Mucosa of stomach (tissue), 1 donor: ENCODE results near the gene EFCAB11.

ENCODE experiments used
- H3K27me3 ChIP-seq: one replicate; pipeline ENCODE4 v1.7.0; 2013; ENCODE audit warnings: mild to moderate bottlenecking, low read length; ENCODE audit not compliant: control insufficient read depth, insufficient read depth
- H3K36me3 ChIP-seq: one replicate; pipeline ENCODE4 v1.7.0; 2013; ENCODE audit warnings: low read length; ENCODE audit not compliant: control insufficient read depth, insufficient read depth
- H3K4me1 ChIP-seq: one replicate; pipeline ENCODE4 v1.7.0; 2013; ENCODE audit warnings: mild to moderate bottlenecking, low read length; ENCODE audit not compliant: control insufficient read depth, insufficient read depth
- H3K4me3 ChIP-seq: one replicate; pipeline ENCODE4 v1.7.0; 2013; ENCODE audit warnings: low read length
- H3K9ac ChIP-seq: one replicate; pipeline ENCODE4 v1.7.0; 2013; ENCODE audit warnings: mild to moderate bottlenecking, low read length, moderate library complexity
- H3K9me3 ChIP-seq: one replicate; pipeline ENCODE4 v1.7.0; 2013; ENCODE audit warnings: mild to moderate bottlenecking, low read length, moderate library complexity; ENCODE audit not compliant: control insufficient read depth
- donor health status: Pancreatic carcinoma.

EFCAB11 gene

DNA sequence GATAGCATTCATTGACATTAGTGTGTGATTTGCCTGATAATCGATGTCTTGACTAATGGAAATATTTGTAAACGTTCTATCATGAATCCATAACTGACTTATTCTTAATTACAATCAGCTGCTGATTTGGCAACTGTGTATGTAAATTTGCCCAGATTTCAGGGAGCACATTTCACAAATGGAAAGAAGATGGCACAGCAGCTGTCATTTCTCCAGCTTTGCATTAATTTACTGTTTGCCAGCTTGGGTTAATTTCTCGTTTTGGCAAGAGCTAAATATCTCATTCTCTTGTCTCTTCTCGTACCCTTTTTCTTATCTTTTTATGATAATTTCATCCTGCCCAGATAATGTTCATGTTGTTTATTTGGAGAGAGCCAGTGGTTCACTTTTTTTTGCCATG is 24.1 kb upstream of the EFCAB11 start:
- no peaks in the 10 kb centered on the region for H3K27me3 ChIP-seq

DNA sequence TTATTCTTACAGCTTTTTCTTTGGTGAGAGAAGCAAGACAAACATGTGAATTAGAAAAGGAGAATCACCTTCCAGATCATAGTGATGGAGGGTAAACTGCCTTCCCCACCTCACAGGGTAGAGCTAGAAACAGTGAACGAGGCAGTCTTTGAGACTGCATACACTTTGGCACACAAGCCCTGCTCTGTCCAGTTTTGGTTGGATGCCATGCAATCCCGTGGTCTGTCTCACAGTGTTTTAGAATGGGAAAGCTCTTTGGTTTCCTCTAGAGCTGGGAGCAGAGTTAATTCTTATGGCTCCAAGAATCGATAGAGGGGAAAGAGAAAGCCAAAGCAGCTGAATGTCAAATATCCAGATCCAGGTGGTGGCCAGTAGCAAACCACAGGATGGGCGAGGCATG is 23.1 kb upstream of the EFCAB11 start:
- H3K27me3 ChIP-seq, result no peaks in the 10 kb centered on the region
- no peak overlapping the region for H3K4me3 ChIP-seq
- no peaks in the 10 kb centered on the region for H3K4me1 ChIP-seq
- H3K36me3 ChIP-seq, result no peaks in the 10 kb centered on the region
- no peaks in the 10 kb centered on the region for H3K9me3 ChIP-seq
- no peak overlapping the region for H3K9ac ChIP-seq

More for the DNA sequence above, 24.1 kb upstream of the EFCAB11 start:
- H3K36me3 ChIP-seq, result no peaks in the 10 kb centered on the region
- no peak overlapping the region for H3K9ac ChIP-seq
- H3K9me3 ChIP-seq, result no peaks in the 10 kb centered on the region
- H3K4me1 ChIP-seq, result no peaks in the 10 kb centered on the region
- no peak overlapping the region for H3K4me3 ChIP-seq

DNA sequence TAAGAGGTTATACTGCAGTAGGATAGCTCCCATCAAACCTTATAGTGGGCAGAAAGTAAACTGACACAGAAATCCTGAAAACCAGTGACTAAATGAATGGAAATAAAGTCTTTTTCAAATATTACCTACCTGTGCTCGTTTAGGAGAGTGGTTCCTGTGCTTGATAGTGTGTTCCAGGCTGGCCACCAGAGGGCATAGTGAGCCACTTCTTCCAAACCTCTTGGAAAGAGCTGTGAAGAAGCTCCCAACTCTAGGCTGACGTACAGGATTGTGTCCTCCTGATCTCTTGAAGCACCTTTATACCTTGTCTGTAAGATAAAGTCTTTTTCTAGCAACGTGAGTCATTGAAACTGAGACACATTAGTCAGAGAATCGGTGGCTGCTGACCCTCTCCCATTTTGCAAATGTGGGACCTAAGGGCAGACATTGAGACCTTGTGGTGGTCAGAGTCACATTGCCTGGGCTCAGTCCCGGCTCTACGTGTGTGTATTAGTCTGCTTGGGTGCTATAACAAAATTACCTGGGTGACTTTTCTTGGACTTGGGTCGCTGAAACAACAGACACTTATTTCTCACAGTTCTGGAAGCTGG is 18.8 kb upstream of the EFCAB11 start:
- H3K9ac ChIP-seq, result no peak overlapping the region
- H3K27me3 ChIP-seq, result no peaks in the 10 kb centered on the region
- no peaks in the 10 kb centered on the region for H3K36me3 ChIP-seq
- no peaks in the 10 kb centered on the region for H3K4me1 ChIP-seq
- no peaks in the 10 kb centered on the region for H3K9me3 ChIP-seq
- H3K4me3 ChIP-seq, result no peak overlapping the region

DNA sequence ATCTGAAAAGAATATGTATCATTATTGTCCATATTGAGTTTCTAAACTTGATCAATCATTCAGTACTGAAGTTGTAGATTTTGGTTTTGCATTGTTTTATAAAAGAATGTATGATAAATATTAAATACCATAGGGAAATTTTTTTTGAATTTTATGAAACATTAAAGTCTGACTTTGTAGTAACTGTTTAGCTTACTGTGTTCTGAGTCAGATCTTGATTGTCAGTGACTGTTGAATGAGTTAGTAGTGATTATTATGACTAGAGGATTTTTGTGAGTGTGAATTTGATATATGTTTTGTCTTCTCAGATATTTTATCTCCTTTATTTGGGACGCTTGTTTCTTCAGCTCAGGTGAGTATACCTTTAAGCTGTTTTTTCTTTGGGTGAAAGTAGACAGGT is 11.3 kb upstream of the EFCAB11 start:
- no peak overlapping the region for H3K4me3 ChIP-seq
- peaks cover 4% of the 10 kb centered on the region for H3K36me3 ChIP-seq
- H3K4me1 ChIP-seq, result no peaks in the 10 kb centered on the region
- H3K9ac ChIP-seq, result no peak overlapping the region
- H3K9me3 ChIP-seq, result no peaks in the 10 kb centered on the region
- H3K27me3 ChIP-seq, result no peaks in the 10 kb centered on the region

DNA sequence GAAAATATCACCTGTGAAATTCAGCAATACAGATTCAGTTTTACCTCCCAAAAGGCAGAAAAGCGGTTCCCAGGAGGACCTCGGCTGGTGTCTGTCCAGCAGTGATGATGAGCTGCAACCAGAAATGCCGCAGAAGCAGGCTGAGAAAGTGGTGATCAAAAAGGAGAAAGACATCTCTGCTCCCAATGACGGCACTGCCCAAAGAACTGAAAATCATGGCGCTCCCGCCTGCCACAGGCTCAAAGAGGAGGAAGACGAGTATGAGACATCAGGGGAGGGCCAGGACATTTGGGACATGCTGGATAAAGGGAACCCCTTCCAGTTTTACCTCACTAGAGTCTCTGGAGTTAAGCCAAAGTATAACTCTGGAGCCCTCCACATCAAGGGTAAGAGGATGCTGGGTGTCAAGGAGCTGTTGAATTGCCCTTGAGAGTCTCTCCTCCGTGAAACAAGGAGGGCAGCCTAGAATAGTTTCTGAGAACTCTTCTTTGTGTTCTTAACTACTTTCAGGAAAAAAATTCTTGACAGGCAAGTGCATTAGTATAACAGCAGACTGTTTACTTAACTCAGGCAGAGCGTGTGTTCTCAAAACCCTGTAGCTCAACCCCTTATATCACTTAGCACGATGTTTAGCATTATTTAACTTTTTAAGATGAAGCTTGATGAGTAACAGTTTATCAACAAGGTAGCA is 8.9 kb upstream of the EFCAB11 start:
- Histone ChIP-seq H3K36me3 (peaks cover 4% of the 10 kb centered on the region), H3K9me3 (no peaks in the 10 kb centered on the region), H3K4me3 (no peak overlapping the region), H3K9ac (no peak overlapping the region), H3K27me3 (no peaks in the 10 kb centered on the region), H3K4me1 (no peaks in the 10 kb centered on the region)

DNA sequence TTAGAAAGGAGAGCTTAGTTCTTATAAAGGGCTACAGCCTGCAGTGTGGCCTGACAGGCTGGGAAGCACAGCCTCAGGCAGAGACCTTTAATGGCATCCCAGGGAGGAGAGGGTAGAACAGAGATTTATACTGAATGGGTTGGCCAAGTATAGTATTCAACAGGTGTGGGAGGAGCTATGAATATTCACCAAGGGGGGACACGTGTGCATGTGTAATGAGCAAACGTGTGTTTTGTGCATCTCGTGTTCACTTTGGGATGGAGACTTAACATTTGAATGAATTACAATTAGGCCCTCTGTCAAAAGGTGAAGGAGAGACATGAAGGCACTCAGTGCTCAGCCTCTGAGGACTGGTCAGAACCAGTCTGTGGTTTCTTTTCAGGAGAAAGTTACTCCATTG is 6.4 kb upstream of the EFCAB11 start:
- Histone ChIP-seq H3K9ac (no peak overlapping the region), H3K27me3 (no peaks in the 10 kb centered on the region), H3K9me3 (no peaks in the 10 kb centered on the region), H3K4me3 (no peak overlapping the region), H3K36me3 (no peaks in the 10 kb centered on the region), H3K4me1 (peaks cover 14% of the 10 kb centered on the region)

DNA sequence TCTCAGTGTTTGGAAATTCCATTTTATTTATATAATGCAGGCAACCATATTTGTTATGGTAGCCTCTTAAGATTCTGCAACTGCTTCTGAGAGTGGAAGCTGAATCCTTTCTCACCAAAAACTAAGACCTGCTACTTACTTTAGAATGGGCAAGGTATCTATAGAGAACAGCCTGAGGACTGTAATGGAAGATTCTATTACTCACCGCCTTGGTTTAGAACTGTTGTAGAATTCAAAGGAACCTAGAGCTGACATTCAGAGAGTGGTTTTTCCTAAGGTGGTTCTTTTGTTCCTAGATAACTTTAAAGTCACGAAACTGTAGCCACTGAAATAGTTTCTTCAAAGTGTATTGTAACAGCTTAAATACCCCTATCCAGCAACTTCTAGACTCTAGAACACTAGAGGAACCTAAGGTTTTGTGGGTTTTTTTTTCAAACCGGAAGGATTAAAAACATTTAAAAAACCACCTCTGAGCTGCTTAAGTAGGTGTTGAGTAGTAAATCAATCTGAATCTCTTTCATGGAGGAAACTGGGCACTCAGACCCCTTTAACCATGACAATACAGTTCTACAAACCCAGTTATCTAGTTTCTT is 5.4 kb upstream of the EFCAB11 start:
- H3K36me3 ChIP-seq, result no peaks in the 10 kb centered on the region
- no peak overlapping the region for H3K9ac ChIP-seq
- no peak overlapping the region for H3K4me3 ChIP-seq
- peaks cover 14% of the 10 kb centered on the region for H3K4me1 ChIP-seq
- no peaks in the 10 kb centered on the region for H3K27me3 ChIP-seq
- no peaks in the 10 kb centered on the region for H3K9me3 ChIP-seq

DNA sequence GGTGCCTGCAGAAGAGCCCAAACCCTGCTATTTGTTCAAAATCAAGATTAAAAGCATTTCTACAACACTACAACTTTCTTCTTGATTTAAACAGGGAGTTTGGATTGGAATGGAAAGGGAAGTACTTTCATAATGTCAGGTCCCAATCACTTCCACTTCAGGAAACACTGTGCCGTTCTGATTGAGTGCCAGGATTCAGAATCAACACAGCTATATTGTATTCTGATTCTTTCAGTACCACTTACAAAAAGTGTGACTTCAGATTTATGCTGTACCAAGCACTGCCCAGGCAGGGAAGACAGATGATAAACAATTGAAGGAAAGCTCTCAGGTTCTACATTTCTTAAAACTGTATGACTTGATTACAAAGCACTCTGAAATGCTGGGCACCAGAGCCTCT is 4.4 kb upstream of the EFCAB11 start:
- Histone ChIP-seq H3K36me3 (no peaks in the 10 kb centered on the region), H3K27me3 (no peaks in the 10 kb centered on the region), H3K9ac (no peak overlapping the region), H3K9me3 (no peaks in the 10 kb centered on the region), H3K4me1 (peaks cover 14% of the 10 kb centered on the region), H3K4me3 (no peak overlapping the region)

DNA sequence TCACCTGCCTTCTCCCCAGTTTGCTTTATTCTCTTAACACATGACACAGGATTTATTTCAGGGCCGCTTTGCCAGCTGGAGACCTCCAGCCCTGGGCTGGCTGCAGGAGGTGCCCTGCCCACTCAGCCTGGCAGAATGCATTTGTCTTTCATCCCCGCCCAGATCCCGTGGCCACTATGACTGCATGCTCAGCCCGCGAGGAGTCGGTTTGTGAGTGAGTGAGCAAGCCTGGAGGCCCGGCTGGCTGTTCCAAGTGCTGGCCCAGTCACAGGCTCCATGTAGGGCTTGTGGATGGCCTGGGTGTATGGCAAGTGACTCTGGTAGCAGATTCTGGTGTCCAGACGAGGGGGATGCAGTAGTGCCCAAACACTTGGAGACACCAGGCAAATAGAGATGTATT is 3.3 kb upstream of the EFCAB11 start:
- no peak overlapping the region for H3K9ac ChIP-seq
- no peaks in the 10 kb centered on the region for H3K27me3 ChIP-seq
- H3K9me3 ChIP-seq, result no peaks in the 10 kb centered on the region
- H3K36me3 ChIP-seq, result no peaks in the 10 kb centered on the region
- peaks cover 14% of the 10 kb centered on the region for H3K4me1 ChIP-seq
- H3K4me3 ChIP-seq, result no peak overlapping the region

DNA sequence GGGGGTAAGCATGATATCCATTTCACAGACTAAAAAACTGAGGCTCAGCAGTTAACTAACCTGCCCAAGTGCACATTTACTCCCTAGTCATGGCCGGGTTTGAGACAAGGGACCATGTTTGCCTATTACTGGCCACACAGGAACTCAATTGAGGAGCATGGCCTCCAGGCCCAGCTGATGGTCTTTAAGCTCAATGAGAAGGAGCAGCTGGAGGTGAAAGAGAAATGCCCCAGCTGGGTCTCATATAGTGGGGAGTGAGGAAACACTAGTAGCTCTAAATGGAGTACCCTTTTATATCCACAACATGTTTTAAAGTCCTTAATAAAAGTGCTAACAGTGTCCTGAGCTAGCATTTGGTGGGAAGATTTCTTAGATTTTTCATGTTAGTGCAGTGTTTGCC is 2.8 kb upstream of the EFCAB11 start:
- Histone ChIP-seq H3K36me3 (no peaks in the 10 kb centered on the region), H3K9me3 (no peaks in the 10 kb centered on the region), H3K27me3 (no peaks in the 10 kb centered on the region), H3K9ac (no peak overlapping the region), H3K4me3 (no peak overlapping the region), H3K4me1 (peaks cover 14% of the 10 kb centered on the region)

DNA sequence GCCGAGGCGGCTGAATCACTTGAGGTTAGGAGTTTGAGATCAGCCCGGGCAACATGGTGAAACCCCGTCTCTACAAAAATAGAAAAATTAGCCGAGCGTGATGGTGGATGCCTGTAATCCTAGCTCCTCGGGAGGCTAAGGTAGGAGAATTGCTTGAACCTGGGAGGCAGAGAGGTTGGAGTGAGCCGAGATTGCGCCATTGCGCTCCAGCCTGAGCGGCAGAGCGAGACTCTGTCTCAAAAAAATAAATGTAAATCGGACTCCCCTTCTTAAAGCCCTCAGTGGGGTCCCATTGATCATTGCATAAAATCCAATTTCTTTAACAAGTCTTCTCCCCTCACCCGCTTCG is 2.1 kb upstream of the EFCAB11 start:
- peaks cover 14% of the 10 kb centered on the region for H3K4me1 ChIP-seq
- H3K9me3 ChIP-seq, result no peaks in the 10 kb centered on the region
- H3K9ac ChIP-seq, result peak overlapping the region; percentile 77
- H3K27me3 ChIP-seq, result no peaks in the 10 kb centered on the region
- H3K4me3 ChIP-seq, result peak overlapping the region; percentile 76
- no peaks in the 10 kb centered on the region for H3K36me3 ChIP-seq

DNA sequence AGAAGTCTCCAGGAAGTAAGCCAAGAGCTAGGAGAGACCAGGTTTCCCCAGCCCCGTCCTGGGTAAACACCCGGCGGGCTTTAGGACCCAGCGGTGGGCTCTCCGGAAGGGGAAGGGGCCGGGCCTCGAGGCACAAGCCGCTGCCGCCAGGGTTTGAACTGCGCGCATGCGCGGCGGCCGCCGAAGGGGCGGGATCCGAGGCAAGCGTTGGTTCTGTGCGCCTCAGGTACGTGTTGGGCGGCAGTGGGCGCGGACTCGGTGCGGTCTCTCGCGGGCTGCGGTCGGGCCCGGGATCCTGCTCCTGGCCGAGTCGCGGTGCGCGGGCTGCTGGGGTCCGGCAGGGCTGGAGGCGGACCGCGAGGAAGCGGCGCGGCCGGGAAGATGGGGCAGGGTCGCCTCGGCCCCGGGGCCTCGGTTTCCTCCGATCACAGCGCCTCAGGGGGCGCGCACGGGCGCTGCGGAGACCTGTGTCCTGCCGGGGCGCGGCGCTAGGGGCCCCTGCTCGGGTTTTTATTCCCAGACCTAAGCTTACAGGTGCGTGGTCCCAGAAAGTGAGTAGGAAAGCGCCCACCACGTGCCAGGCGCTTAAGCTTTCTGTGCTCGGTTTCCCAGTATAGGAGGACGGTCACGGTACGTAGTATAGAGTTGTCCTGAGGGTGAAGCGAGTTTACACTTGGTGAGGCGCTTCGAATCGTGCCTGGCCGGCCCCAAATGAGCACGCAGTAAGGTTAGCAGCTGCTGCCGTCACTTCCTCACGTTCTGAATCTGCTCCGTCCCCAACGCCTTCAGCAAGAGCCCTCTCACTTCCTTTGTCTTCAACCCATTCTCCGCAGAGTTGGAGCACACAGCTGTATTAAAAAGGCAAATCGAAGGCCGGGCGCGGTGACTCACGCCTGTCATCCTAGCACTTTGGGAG is 1.5 kb upstream of the EFCAB11 start, which contains the start of gene TDP1:
Gene TDP1, plus strand, starts transcription at position 183 of the 916 bp plus-strand sequence. CDS start 7,188 bp downstream, outside the sequence.
- Histone ChIP-seq H3K9ac (peak within 1 kb of the TSS; percentile 77), H3K36me3 (no peaks in the 10 kb centered on the region), H3K9me3 (no peaks in the 10 kb centered on the region), H3K4me3 (peak within 1 kb of the TSS; percentile 76), H3K27me3 (no peaks in the 10 kb centered on the region), H3K4me1 (peaks cover 14% of the 10 kb centered on the region)
